Testis (tissue), 2 donors: ENCODE data around the gene TMEM186.

Experiments
- POLR2A ChIP-seq: fragments of 450-650 bp; IDR thresholded peaks from one replicate; pipeline ENCODE4 v1.6.1; 2017; ENCODE audit warnings: antibody characterized with exemption, mild to moderate bottlenecking, moderate library complexity
- TF ChIP-seq, protein P1 (sequence below), 3 experiments: fragments of 450-650 bp in 2 of 3; fragments of 200-600 bp in 1 of 3; sonication (generic) in 1 of 3; IDR thresholded peaks; one replicate each; pipeline ENCODE4 v1.5.1; 2016 to 2019; ENCODE audit warnings: antibody characterized with exemption in 3 of 3, mild to moderate bottlenecking in 2 of 3, moderate library complexity in 1 of 3

DNA sequence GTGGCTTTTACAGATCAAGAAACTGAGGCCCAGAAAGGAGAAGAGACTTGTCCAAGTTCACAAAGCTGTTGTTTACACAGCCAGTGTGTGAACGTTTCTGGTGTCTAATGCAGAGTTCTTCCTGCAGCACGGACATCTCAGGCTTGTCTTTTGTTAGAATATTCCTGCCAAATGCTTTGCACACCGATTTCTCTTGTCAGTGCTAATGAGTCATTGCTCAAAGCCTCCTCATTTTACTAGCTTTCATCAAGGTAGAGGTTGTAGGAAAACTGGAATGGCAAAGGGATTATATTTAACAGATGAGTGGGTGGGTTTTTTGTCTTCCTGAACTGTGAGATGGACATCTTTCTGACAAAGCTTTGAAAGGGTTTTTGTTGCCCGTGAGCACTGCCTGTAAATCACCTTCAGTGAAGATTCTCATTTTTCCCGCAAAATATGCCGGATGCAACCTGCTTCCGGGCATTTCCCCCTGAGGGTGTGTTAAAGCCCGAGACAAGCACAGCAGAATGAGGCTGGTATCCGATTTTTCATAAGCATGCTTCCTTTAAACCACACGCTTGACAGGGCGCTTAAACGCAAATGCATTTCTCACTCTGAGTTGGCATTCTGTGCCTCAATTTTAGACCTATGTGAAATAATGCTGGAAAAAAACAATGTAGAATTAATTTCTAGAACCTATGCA, 14.9 kb upstream of the TMEM186 start:
- TF ChIP-seq, protein P1, sequence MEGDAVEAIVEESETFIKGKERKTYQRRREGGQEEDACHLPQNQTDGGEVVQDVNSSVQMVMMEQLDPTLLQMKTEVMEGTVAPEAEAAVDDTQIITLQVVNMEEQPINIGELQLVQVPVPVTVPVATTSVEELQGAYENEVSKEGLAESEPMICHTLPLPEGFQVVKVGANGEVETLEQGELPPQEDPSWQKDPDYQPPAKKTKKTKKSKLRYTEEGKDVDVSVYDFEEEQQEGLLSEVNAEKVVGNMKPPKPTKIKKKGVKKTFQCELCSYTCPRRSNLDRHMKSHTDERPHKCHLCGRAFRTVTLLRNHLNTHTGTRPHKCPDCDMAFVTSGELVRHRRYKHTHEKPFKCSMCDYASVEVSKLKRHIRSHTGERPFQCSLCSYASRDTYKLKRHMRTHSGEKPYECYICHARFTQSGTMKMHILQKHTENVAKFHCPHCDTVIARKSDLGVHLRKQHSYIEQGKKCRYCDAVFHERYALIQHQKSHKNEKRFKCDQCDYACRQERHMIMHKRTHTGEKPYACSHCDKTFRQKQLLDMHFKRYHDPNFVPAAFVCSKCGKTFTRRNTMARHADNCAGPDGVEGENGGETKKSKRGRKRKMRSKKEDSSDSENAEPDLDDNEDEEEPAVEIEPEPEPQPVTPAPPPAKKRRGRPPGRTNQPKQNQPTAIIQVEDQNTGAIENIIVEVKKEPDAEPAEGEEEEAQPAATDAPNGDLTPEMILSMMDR (IDR thresholded peaks at IDR 0.05) = no peak
- no peak for TF ChIP-seq POLR2A
